WTC11 (cell line): Measurements from ENCODE around the gene CNBP.

ENCODE experiments used
- TF ChIP-seq, protein P1 (sequence below): fragments of 200-600 bp; IDR thresholded peaks from 2 replicates; pipeline ENCODE4 v1.8.0; 2022; ENCODE audit warnings: antibody characterized with exemption
- TF ChIP-seq, protein P2 (sequence below): sonication (generic); formaldehyde crosslinking; IDR thresholded peaks from 2 replicates; pipeline ENCODE4 v1.8.1; 2022; ENCODE audit warnings: low read depth, missing genetic modification reagents, borderline replicate concordance
- TF ChIP-seq, protein P3 (sequence below): fragments of 250-450 bp; sonication (Bioruptor Pico); IDR thresholded peaks from 2 replicates; pipeline ENCODE4 v1.9.0; 2021; ENCODE audit warnings: mild to moderate bottlenecking, borderline replicate concordance
- TF ChIP-seq, protein P4 (sequence below): sonication (generic); formaldehyde crosslinking; IDR thresholded peaks from 2 replicates; pipeline ENCODE4 v1.8.0; 2022; ENCODE audit warnings: mild to moderate bottlenecking, missing genetic modification reagents

DNA sequence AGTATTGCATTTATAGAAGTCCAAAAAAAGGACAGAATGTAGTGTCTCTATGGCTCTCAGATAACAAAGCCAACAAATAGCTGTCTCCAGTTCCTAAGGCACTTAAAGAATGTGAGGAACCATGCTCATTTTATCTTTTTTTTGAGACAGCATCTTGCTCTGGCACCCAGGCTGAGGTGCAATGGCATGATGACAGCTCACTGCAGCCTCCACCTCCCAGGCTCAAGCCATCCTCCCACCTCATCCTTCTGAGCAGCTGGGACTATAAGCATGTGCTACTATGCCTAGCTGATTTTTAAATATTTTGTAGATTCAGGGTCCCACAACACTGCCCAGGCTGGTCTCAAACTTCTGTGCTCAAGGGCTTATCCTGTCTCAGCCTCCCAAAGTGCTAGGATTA lies 38.9 kb downstream of the CNBP start:
- TF ChIP-seq, protein P1, sequence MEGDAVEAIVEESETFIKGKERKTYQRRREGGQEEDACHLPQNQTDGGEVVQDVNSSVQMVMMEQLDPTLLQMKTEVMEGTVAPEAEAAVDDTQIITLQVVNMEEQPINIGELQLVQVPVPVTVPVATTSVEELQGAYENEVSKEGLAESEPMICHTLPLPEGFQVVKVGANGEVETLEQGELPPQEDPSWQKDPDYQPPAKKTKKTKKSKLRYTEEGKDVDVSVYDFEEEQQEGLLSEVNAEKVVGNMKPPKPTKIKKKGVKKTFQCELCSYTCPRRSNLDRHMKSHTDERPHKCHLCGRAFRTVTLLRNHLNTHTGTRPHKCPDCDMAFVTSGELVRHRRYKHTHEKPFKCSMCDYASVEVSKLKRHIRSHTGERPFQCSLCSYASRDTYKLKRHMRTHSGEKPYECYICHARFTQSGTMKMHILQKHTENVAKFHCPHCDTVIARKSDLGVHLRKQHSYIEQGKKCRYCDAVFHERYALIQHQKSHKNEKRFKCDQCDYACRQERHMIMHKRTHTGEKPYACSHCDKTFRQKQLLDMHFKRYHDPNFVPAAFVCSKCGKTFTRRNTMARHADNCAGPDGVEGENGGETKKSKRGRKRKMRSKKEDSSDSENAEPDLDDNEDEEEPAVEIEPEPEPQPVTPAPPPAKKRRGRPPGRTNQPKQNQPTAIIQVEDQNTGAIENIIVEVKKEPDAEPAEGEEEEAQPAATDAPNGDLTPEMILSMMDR, result no peak
- TF ChIP-seq, protein P2, sequence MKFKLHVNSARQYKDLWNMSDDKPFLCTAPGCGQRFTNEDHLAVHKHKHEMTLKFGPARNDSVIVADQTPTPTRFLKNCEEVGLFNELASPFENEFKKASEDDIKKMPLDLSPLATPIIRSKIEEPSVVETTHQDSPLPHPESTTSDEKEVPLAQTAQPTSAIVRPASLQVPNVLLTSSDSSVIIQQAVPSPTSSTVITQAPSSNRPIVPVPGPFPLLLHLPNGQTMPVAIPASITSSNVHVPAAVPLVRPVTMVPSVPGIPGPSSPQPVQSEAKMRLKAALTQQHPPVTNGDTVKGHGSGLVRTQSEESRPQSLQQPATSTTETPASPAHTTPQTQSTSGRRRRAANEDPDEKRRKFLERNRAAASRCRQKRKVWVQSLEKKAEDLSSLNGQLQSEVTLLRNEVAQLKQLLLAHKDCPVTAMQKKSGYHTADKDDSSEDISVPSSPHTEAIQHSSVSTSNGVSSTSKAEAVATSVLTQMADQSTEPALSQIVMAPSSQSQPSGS (CRISPR knock-in tag), result no peak
- TF ChIP-seq, protein P3, sequence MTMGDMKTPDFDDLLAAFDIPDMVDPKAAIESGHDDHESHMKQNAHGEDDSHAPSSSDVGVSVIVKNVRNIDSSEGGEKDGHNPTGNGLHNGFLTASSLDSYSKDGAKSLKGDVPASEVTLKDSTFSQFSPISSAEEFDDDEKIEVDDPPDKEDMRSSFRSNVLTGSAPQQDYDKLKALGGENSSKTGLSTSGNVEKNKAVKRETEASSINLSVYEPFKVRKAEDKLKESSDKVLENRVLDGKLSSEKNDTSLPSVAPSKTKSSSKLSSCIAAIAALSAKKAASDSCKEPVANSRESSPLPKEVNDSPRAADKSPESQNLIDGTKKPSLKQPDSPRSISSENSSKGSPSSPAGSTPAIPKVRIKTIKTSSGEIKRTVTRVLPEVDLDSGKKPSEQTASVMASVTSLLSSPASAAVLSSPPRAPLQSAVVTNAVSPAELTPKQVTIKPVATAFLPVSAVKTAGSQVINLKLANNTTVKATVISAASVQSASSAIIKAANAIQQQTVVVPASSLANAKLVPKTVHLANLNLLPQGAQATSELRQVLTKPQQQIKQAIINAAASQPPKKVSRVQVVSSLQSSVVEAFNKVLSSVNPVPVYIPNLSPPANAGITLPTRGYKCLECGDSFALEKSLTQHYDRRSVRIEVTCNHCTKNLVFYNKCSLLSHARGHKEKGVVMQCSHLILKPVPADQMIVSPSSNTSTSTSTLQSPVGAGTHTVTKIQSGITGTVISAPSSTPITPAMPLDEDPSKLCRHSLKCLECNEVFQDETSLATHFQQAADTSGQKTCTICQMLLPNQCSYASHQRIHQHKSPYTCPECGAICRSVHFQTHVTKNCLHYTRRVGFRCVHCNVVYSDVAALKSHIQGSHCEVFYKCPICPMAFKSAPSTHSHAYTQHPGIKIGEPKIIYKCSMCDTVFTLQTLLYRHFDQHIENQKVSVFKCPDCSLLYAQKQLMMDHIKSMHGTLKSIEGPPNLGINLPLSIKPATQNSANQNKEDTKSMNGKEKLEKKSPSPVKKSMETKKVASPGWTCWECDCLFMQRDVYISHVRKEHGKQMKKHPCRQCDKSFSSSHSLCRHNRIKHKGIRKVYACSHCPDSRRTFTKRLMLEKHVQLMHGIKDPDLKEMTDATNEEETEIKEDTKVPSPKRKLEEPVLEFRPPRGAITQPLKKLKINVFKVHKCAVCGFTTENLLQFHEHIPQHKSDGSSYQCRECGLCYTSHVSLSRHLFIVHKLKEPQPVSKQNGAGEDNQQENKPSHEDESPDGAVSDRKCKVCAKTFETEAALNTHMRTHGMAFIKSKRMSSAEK (CRISPR knock-in tag), result no peak
- TF ChIP-seq, protein P4, sequence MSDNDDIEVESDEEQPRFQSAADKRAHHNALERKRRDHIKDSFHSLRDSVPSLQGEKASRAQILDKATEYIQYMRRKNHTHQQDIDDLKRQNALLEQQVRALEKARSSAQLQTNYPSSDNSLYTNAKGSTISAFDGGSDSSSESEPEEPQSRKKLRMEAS, result no peak
